HG03095 (cell line): ENCODE measurements around the gene NAV2.
"Not testable (repeated sequence)": the region's sequence is repeated elsewhere in the genome, so short reads cannot be mapped to it uniquely, and the experiment has no call there.

Source experiments
- ATAC-seq: cut with Tn5 transposase; IDR thresholded peaks from one replicate; pipeline ENCODE4 v1.9.1; 2021; ENCODE audit warnings: moderate library complexity; ENCODE audit not compliant: unreplicated experiment

Gene NAV2

DNA sequence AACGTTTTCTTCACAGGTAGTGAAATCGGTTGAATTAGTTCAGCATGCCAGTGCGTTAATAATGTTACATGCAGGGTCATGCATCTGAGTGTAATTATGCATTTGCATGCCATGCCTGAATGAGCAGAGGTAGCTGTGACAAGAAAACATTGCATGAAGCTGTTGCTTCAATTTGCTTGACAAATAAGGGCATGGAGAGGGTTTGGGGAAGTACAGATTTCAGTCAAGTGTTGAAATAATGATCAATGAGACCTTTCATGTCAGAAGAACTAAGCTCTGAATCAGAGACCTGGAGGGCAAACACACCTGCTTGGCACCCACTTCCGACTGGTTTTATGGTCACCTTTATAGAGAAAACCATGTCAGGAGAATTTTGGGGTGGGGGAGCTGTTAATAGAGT is 226.2 kb downstream of the NAV2 start:
- no peak for ATAC-seq

DNA sequence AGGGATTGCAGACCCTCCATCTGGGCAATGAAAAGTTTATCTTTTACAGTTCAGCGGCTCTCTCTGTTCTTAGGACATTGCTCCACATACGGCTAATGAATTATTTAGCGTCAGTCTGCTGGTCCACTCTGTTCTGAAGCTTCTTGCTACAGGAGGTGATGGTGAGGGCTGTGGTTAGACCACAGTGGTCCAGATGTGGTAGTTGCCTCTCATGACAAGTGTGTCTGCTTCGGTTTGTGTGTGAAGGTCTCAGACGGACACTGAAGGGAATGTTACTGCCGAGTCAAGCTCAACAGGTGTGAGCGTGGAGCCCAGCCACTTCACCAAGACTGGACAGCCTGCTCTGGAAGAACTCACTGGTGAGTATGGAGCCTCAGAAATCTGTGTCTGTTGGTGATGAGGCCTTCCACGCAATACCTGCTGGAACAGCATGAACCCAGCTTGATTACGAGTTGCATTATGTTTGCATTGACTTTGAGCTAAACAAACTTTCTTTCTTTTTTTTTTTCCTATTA is 226.8 kb downstream of the NAV2 start:
- no peak for ATAC-seq

DNA sequence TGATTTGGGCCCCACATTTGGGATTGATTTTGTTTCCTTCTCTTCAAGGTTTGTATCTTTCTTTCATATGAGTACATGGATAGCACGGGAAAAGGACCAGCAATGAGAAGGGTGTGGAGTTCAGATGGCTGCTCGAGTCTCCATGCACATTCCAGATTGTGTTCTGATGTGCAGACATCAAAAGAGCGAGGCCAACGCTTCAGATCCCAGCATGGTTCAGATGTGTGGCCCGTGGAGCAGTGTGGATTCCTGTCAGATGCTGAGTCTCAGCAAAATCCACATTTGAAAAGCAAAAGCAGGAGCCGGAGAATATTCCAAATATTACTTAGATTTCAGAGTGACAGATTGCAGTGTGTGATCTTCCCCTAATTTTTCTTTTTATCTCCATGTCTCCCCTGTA is 228.2 kb downstream of the NAV2 start:
- no peak for ATAC-seq

GRCh38 chr11:19946681-19947080 is 234.0 kb downstream of the NAV2 start:
- no peak for ATAC-seq

DNA sequence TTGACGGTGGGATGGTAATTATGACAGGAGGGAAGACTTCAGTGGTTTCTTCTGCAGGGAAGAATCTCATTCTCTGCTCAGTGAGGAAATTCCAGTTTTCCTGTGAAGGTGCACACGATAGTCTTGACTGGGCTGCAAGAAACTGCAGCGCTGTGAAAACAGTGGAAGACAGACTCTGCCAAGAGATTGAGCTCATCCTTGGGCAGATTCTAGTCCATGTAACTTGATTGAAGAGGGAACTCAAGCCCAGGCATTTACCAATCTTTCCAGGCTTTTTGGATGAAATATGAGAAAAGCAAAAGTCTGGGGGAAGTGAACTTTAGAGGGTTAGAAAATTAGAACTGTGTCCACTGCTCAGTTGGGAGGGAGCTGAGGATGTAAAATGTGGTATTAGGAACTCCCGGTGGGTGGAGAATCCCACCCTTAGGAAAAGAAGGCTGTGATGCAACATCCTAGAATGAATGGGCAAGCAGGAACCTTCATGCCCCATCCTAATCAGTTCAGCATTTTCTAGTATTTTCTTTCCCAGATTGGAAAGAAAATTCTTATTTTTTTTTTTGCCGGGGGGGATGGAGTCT is 235.0 kb downstream of the NAV2 start:
- no peak for ATAC-seq

- no peak for ATAC-seq
Observed at GRCh38 chr11:19949606-19950005, 237.0 kb downstream of the NAV2 start.

DNA sequence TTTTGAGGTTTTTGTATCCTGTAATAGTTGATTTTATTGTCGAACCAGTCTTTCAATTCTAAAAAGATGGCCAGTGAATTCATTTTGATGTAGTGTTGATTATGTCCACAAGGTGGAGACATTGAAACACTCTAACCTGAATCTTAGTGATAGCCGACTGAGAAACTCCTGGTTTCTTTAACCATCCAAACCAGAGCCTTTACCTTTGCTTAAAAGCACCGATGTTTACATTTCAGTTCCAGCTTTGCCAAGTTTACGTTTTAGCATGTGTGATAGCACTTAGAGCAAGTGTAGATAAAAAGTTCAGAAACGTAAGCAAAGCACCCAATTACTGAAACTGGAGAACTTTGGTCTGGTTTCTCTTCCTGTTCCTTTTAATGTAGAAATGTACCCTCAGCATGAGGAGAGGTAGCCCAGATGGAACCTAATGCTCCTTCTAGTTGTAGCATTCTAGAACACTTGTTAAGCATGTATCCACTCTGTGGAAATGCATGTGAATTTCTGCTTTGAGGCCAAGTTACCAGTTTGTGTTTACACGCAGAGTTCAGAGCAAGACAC is 239.0 kb downstream of the NAV2 start:
- peak; percentile 78 for ATAC-seq

DNA sequence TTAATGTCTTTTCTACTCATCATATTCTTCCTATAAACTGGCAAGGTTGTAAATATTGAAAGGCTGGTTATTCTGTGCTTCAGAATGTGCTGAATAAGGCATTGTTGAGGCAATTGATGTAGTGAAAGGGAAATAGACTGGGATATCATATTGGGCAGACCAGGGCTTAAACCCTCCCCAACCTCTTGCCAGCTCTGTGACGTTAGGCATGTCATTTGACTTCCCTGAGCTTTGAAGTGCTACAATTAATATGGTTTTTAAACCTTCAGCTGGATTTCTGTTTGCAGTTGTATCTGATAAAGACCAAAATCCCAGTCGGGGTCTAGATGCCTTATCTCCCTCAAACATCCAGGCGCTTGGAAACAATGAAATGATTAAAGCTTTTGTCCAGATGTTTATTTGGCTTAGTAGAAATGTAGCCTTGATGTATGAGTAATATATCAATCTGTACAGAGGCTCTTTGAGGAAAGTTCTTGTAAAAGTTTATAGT is 239.5 kb downstream of the NAV2 start:
- ATAC-seq = no peak

DNA sequence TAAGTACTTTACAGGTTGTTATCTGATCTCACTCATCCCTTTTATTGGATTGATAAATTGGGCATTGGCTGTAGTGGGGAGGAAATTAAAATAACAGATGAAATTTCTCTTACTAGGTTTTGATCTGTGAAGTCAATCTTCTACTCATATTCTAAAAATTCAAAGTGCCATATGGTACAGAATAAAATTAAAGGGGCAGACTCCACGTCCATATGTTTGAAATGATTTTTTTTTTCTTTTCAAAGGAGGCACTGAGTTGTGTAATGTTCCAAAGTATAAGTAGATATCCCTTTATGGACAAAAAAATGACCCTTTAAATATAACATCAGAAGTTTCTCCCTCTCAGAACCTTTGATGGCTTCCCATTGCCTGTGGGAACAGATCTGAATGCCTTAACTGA is 240.3 kb downstream of the NAV2 start:
- ATAC-seq = no peak

DNA sequence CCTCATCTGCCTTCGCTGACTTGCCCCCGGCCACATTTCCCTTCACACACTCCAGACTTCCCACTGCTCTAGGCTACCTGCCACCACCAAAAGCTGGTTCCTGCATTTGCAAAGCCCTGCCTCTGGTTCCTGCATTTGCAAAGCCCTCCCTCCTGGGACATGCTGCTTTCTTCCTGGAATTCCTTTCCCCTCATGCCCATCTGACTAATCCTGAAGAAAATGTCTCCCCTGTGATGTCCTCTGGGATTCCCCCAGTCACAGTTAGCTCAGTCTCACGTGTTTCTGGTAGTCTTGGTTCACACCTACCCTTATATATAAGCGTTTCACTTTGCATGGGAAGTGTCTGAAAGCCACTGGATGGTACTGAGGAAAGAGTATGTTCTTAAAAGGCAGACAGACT is 240.7 kb downstream of the NAV2 start:
- no peak for ATAC-seq

GRCh38 chr11:19953909-19954308 is 241.3 kb downstream of the NAV2 start:
- no peak for ATAC-seq

GRCh38 chr11:19954899-19955298 is 242.3 kb downstream of the NAV2 start:
- ATAC-seq = no peak

DNA sequence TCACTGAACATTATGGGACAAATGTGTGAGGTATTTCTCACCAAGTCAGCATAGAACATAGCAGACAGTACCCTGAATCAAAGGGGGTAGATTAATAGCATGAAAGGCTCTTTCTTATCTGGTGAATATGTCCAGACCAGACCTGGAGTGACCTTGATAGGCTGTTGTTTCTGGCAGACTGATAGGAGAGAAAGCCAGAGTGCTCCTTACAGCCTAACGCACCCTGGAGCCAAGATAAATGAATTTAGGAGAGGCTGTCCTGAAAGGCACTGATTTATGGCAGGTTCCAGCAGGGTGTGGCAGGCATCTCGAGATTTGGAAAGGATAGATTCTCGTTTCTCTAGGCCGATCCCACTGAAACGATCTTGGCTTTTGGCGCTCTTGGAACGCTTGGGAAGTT is 243.0 kb downstream of the NAV2 start:
- no peak for ATAC-seq

- ATAC-seq = no peak
Observed at GRCh38 chr11:19956228-19956627, 243.6 kb downstream of the NAV2 start.

GRCh38 chr11:19957294-19957943 is 244.8 kb downstream of the NAV2 start:
- no peak for ATAC-seq

GRCh38 chr11:19958204-19958603 is 245.6 kb downstream of the NAV2 start:
- ATAC-seq = no peak

GRCh38 chr11:19959210-19959609 is 246.6 kb downstream of the NAV2 start:
- ATAC-seq = no peak

- no peak for ATAC-seq
Observed at GRCh38 chr11:19959648-19960059, 247.0 kb downstream of the NAV2 start.

DNA sequence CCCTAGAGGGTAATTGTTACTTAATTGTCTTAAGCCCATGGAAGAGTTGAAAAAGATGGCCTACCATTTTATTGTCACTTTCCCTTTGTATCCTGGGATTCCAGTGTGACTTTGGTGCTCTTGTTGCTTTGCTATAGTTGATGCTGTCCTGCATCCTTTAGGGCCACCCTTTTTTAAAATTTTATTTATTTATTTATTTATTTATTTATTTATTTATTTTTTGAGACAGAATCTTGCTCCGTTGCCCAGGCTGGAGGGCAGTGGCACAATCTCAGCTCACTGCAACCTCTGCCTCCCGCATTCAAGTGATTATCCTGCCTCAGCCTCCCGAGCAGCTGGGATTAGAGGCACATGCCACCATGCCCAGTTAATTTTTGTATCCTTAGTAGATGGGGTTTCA is 247.8 kb downstream of the NAV2 start:
- not testable (repeated sequence) for ATAC-seq

- no peak for ATAC-seq
Observed at GRCh38 chr11:19961225-19961624, 248.6 kb downstream of the NAV2 start.

GRCh38 chr11:19962053-19962800 is 249.6 kb downstream of the NAV2 start:
- ATAC-seq = no peak

GRCh38 chr11:19962801-19963175 is 250.2 kb downstream of the NAV2 start:
- no peak for ATAC-seq
